HCT116 (cell line): ENCODE data around the gene HOMER1. TPM values are rescaled to one million over a fixed set of nuclear protein-coding genes. Genes with fewer than 3 reads are reported as not detected.

ENCODE experiments used
- ATAC-seq: fragments of 200-7000 bp; cut with Tn5 transposase; 2 replicates; pipeline ENCODE4 v1.9.1; 2020; ENCODE audit warnings: mild to moderate bottlenecking, moderate library complexity
- BruUV-seq: library from RNA; stranded (reverse); fragments of 400-500 nt; replicated peaks from 2 replicates; lab custom pipeline; 2021; lab: Mats Ljungman, UMichigan
- CTCF ChIA-PET: fragments of 300-600 bp; sonication (Branson Sonifier 250); formaldehyde crosslinking; loops from one replicate; lab custom pipeline; 2021; ENCODE audit warnings: antibody characterized with exemption; lab: Charles Lee
- POLR2A ChIA-PET: fragments of 300-600, 350-600 bp; sonication (Branson Sonifier 250); formaldehyde crosslinking; loops from one replicate; lab custom pipeline; 2021; ENCODE audit warnings: antibody characterized with exemption; lab: Charles Lee
- RAD21 ChIA-PET, 2 experiments: fragments of 300-600 bp; sonication (Branson Sonifier 250); formaldehyde crosslinking; loops; one replicate each; lab custom pipeline; 2023; ENCODE audit warnings: low total read pairs in 2 of 2; ENCODE audit not compliant: uncharacterized antibody in 2 of 2, unreplicated experiment in 2 of 2, low non-redundant PET in 1 of 2; lab: Charles Lee
- DNase-seq: peaks from one replicate; pipeline ENCODE4 v3.0.0-alpha.2; 2010; ENCODE audit warnings: low read depth, low spot score
- H2AFZ ChIP-seq: fragments of 200-600 bp; shearing (Covaris generic), sonication (generic); 2 replicates; pipeline ENCODE4 v1.6.1; 2017; ENCODE audit warnings: low read depth, mixed run types, mixed read lengths, antibody characterized with exemption, low read length; ENCODE audit not compliant: poor library complexity, severe bottlenecking
- H3K27ac ChIP-seq: 2 replicates; pipeline ENCODE4 v1.5.1; 2012; ENCODE audit warnings: low read depth, low read length
- H3K27me3 ChIP-seq: fragments of 200-600 bp; sonication (generic); 2 replicates; pipeline ENCODE4 v1.6.1; 2016; ENCODE audit warnings: mixed run types, low read length, mixed read lengths; ENCODE audit not compliant: insufficient read depth
- H3K36me3 ChIP-seq, 2 experiments: fragments of 200-500 bp in 1 of 2; fragments of 200-600 bp in 1 of 2; sonication (Bioruptor generic) in 1 of 2; sonication (generic) in 1 of 2; 2 replicates each; pipeline versions ENCODE4 v1.5.1 to v1.6.1; 2014 to 2016; ENCODE audit warnings: low read length in 2 of 2, inconsistent platforms in 1 of 2, mixed read lengths in 1 of 2, mixed run types in 1 of 2; ENCODE audit not compliant: insufficient read depth in 2 of 2, control insufficient read depth in 1 of 2
- H3K4me1 ChIP-seq, 2 experiments: fragments of 200-600 bp in 1 of 2; sonication (generic) in 1 of 2; 2 replicates each; pipeline versions ENCODE4 v1.5.1 to v1.6.1; 2012 to 2017; ENCODE audit warnings: low read length in 2 of 2, inconsistent platforms in 1 of 2, mild to moderate bottlenecking in 1 of 2, mixed read lengths in 1 of 2, mixed run types in 1 of 2, moderate library complexity in 1 of 2; ENCODE audit not compliant: insufficient read depth in 2 of 2, control insufficient read depth in 1 of 2
- H3K4me2 ChIP-seq: fragments of 200-600 bp; sonication (generic); 2 replicates; pipeline ENCODE4 v1.6.1; 2017; ENCODE audit warnings: mixed run types, low read length, mixed read lengths
- H3K4me3 ChIP-seq, 2 experiments: fragments of 200-600 bp in 1 of 2; sonication (generic) in 1 of 2; replicated peaks in 1 of 2; 2 replicates each; pipeline ENCODE4 v1.5.1; 2011 to 2016; ENCODE audit warnings: low read length in 2 of 2, control low read depth in 1 of 2, low read depth in 1 of 2, mild to moderate bottlenecking in 1 of 2, mixed read lengths in 1 of 2, mixed run types in 1 of 2
- H3K79me2 ChIP-seq: fragments of 200-600 bp; sonication (generic); 2 replicates; pipeline ENCODE4 v1.6.1; 2017; ENCODE audit warnings: mild to moderate bottlenecking, mixed run types, low read length, moderate library complexity, mixed read lengths; ENCODE audit not compliant: insufficient read depth
- H3K9ac ChIP-seq: fragments of 200-600 bp; sonication (generic); 2 replicates; pipeline ENCODE4 v1.6.1; 2016; ENCODE audit warnings: low read length, mixed read lengths
- H3K9me2 ChIP-seq: fragments of 200-600 bp; sonication (generic), shearing (Covaris generic); 2 replicates; pipeline ENCODE4 v1.6.1; 2017; ENCODE audit warnings: mixed run types, mild to moderate bottlenecking, moderate library complexity; ENCODE audit not compliant: insufficient read depth
- H3K9me3 ChIP-seq, 2 experiments: fragments of 200-500 bp in 1 of 2; fragments of 200-600 bp in 1 of 2; sonication (Bioruptor generic) in 1 of 2; sonication (generic) in 1 of 2; 2 replicates each; pipeline ENCODE4 v1.6.1; 2014 to 2017; ENCODE audit warnings: low read length in 2 of 2, mixed read lengths in 2 of 2, inconsistent platforms in 1 of 2, low read depth in 1 of 2, mild to moderate bottlenecking in 1 of 2, mixed run types in 1 of 2, moderate library complexity in 1 of 2; ENCODE audit not compliant: control insufficient read depth in 1 of 2, insufficient read depth in 1 of 2
- H4K20me1 ChIP-seq: fragments of 200-600 bp; sonication (generic), shearing (Covaris generic); 2 replicates; pipeline ENCODE4 v1.6.1; 2017; ENCODE audit warnings: mixed run types, mild to moderate bottlenecking, moderate library complexity; ENCODE audit not compliant: insufficient read depth
- ATF3 ChIP-seq: IDR thresholded peaks from 2 replicates; pipeline ENCODE4 v1.6.1; 2012
- CEBPB ChIP-seq: IDR thresholded peaks from 2 replicates; pipeline ENCODE4 v1.6.1; 2012; ENCODE audit warnings: low read depth
- CTCF ChIP-seq, 3 experiments: fragments of 200-600 bp in 1 of 3; sonication (generic) in 1 of 3; IDR thresholded peaks in 2 of 3; conservative IDR thresholded peaks in 1 of 3; 2 replicates each; pipeline ENCODE4 v1.5.1; 2012 to 2017; ENCODE audit warnings: low read depth in 2 of 3, low read length in 2 of 3, antibody characterized with exemption in 1 of 3, borderline replicate concordance in 1 of 3, control low read depth in 1 of 3, mild to moderate bottlenecking in 1 of 3, mixed read lengths in 1 of 3, mixed run types in 1 of 3, moderate library complexity in 1 of 3; ENCODE audit not compliant: insufficient read depth in 1 of 3
- EGR1 ChIP-seq: IDR thresholded peaks from 2 replicates; pipeline ENCODE4 v1.6.1; 2012; ENCODE audit warnings: low read depth
- ELF1 ChIP-seq: IDR thresholded peaks from 2 replicates; pipeline ENCODE4 v1.6.1; 2012; ENCODE audit warnings: low read depth, borderline replicate concordance
- EZH2 ChIP-seq: fragments of 200-600 bp; sonication (generic); IDR thresholded peaks from 2 replicates; pipeline ENCODE4 v1.6.1; 2017; ENCODE audit warnings: antibody characterized with exemption, mixed run types
- FOSL1 ChIP-seq: IDR thresholded peaks from 2 replicates; pipeline ENCODE4 v1.6.1; 2012; ENCODE audit warnings: low read depth
- JUND ChIP-seq: IDR thresholded peaks from 2 replicates; pipeline ENCODE4 v1.6.1; 2012
- MAX ChIP-seq: IDR thresholded peaks from 2 replicates; pipeline ENCODE4 v1.6.1; 2012
- POLR2A ChIP-seq: IDR thresholded peaks from 2 replicates; pipeline ENCODE4 v1.7.0; 2011; ENCODE audit warnings: borderline replicate concordance; ENCODE audit not compliant: insufficient read depth, insufficient read length; ENCODE audit errors: extremely low read depth
- POLR2AphosphoS5 ChIP-seq: IDR thresholded peaks from 2 replicates; pipeline ENCODE4 v1.6.1; 2011; ENCODE audit warnings: mild to moderate bottlenecking, low read depth, low read length, moderate library complexity
- SP1 ChIP-seq: IDR thresholded peaks from 2 replicates; pipeline ENCODE4 v1.6.1; 2012; ENCODE audit warnings: low read depth
- SRF ChIP-seq: IDR thresholded peaks from 2 replicates; pipeline ENCODE4 v1.6.1; 2012; ENCODE audit warnings: low read depth
- TCF7L2 ChIP-seq: IDR thresholded peaks from 2 replicates; pipeline ENCODE4 v1.7.0; 2011; ENCODE audit warnings: borderline replicate concordance, inconsistent platforms; ENCODE audit not compliant: insufficient read depth, insufficient read length; ENCODE audit errors: extremely low read depth
- YY1 ChIP-seq: IDR thresholded peaks from 2 replicates; pipeline ENCODE4 v1.6.1; 2011; ENCODE audit warnings: low read length, low read depth, moderate library complexity, mild to moderate bottlenecking; ENCODE audit not compliant: insufficient replicate concordance; ENCODE audit errors: extremely low read depth
- ZBTB33 ChIP-seq: IDR thresholded peaks from 2 replicates; pipeline ENCODE4 v1.6.1; 2011; ENCODE audit warnings: mild to moderate bottlenecking, low read length, moderate library complexity; ENCODE audit not compliant: insufficient replicate concordance; ENCODE audit errors: extremely low read depth
- ZNF274 ChIP-seq: fragments of 200-500 bp; sonication (Bioruptor generic); IDR thresholded peaks from 2 replicates; pipeline ENCODE4 v1.6.1; 2014; ENCODE audit warnings: mild to moderate bottlenecking, low read depth, low read length, inconsistent platforms
- intact Hi-C: fragments of 100-400 bp; cut with micrococcal nuclease; formaldehyde crosslinking; loops from 2 replicates; pipeline ENCODE4 v1.10.0; 2022
- total RNA-seq: library from RNA; stranded (reverse); gene quantifications from one replicate; pipeline ENCODE4 v1.2.1, GENCODE V29; 2021; ENCODE audit not compliant: unreplicated experiment

Gene HOMER1
- total RNA-seq, 1 experiment from 2014 or later: 21.4 TPM

- RAD21 ChIA-PET: no interaction called here
- no peaks in the 10 kb centered on the region for H3K9me2 ChIP-seq
- no peaks in the 10 kb centered on the region for H3K79me2 ChIP-seq
- ATAC-seq: no peak
- intact Hi-C loops: no loop called here
- TF ChIP-seq CTCF (IDR thresholded peaks at IDR 0.05 in 2 of 3, conservative IDR thresholded peaks at IDR 0.05 in 1 of 3; ENCODE audit: borderline replicate concordance in 1 of 3, insufficient read depth in 1 of 3, low read depth in 2 of 3, low read length in 2 of 3) (no peak), ELF1 (no peak), JUND (no peak), CEBPB (no peak), EZH2 (no peak), SP1 (no peak), POLR2A (no peak), SRF (no peak), MAX (no peak), ZNF274 (no peak), YY1 (no peak), ZBTB33 (no peak), ATF3 (no peak), POLR2AphosphoS5 (no peak), EGR1 (no peak), FOSL1 (no peak), TCF7L2 (no peak)
- H3K4me1 ChIP-seq: no peaks in the 10 kb centered on the region
- CTCF ChIA-PET: no interaction called here
- no peaks in the 10 kb centered on the region for H4K20me1 ChIP-seq
- H2AFZ ChIP-seq: no peak overlapping the region
- BruUV-seq: no TSS peak
- no peaks in the 10 kb centered on the region for H3K27me3 ChIP-seq
- H3K9me3 ChIP-seq: no peaks in the 10 kb centered on the region
- H3K27ac ChIP-seq: no peak overlapping the region
- no peak for DNase-seq
- H3K36me3 ChIP-seq: peaks cover 0 to 6% of the 10 kb centered on the region in 2 experiments; a peak in 1 of 4 replicates
- H3K9ac ChIP-seq: no peak overlapping the region
- no peak overlapping the region for H3K4me2 ChIP-seq
- H3K4me3 ChIP-seq: no peak overlapping the region
- POLR2A ChIA-PET: no interaction called here
These were observed 116.9 kb downstream of the HOMER1 start for GRCh38 chr5:79397080-79397479.
